ENCODE results near the gene GGT5.
"Not testable (repeated sequence)": the region's sequence is repeated elsewhere in the genome, so short reads cannot be mapped to it uniquely, and the experiment has no call there.

Gene GGT5

GRCh38 chr22:24265734-24266133 is 20.9 kb upstream of the GGT5 start:
- H3K27ac ChIP-seq, result no peak overlapping the region
- TF ChIP-seq, protein P1, sequence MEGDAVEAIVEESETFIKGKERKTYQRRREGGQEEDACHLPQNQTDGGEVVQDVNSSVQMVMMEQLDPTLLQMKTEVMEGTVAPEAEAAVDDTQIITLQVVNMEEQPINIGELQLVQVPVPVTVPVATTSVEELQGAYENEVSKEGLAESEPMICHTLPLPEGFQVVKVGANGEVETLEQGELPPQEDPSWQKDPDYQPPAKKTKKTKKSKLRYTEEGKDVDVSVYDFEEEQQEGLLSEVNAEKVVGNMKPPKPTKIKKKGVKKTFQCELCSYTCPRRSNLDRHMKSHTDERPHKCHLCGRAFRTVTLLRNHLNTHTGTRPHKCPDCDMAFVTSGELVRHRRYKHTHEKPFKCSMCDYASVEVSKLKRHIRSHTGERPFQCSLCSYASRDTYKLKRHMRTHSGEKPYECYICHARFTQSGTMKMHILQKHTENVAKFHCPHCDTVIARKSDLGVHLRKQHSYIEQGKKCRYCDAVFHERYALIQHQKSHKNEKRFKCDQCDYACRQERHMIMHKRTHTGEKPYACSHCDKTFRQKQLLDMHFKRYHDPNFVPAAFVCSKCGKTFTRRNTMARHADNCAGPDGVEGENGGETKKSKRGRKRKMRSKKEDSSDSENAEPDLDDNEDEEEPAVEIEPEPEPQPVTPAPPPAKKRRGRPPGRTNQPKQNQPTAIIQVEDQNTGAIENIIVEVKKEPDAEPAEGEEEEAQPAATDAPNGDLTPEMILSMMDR (IDR thresholded peaks at IDR 0.05), result no peak
- no peak for TF ChIP-seq ZFX (IDR thresholded peaks at IDR 0.05; ENCODE audit: borderline replicate concordance)

GRCh38 chr22:24264329-24264896 is 19.5 kb upstream of the GGT5 start:
- H3K27ac ChIP-seq, result not testable (repeated sequence)

- H3K27ac ChIP-seq, result not testable (repeated sequence)
Observed at GRCh38 chr22:24263479-24263878, 18.6 kb upstream of the GGT5 start.

DNA sequence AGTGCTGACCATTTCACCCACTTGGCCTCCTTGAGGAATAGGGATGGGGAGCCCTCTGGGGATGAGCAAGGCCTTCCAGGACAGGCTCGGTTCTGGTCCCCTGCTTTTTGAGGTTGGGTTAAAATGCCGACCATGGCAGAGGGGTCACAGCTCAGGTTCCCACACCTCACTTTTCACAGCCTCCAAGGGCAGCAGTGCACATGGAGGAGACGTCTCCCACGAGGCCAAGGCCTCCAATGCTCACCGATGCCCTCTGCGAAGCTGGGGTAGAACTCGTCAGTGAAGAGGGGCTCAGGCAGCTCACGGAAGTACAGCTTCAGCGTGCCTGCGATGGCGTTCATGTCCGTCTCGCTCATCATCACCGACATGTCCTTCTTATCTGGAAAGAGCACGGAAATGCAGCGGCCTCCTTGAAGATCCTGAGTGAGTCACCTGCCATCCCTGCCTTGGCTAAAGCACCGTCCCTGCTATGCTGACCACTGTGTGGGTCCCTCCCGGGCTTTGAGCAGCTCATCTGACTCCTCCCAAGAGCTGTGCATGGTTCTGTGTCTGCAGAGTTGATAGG is 17.4 kb upstream of the GGT5 start:
- not testable (repeated sequence) for H3K27ac ChIP-seq

GRCh38 chr22:24259459-24259858 is 14.6 kb upstream of the GGT5 start:
- not testable (repeated sequence) for H3K27ac ChIP-seq

GRCh38 chr22:24256736-24257135 is 11.9 kb upstream of the GGT5 start:
- not testable (repeated sequence) for H3K27ac ChIP-seq

DNA sequence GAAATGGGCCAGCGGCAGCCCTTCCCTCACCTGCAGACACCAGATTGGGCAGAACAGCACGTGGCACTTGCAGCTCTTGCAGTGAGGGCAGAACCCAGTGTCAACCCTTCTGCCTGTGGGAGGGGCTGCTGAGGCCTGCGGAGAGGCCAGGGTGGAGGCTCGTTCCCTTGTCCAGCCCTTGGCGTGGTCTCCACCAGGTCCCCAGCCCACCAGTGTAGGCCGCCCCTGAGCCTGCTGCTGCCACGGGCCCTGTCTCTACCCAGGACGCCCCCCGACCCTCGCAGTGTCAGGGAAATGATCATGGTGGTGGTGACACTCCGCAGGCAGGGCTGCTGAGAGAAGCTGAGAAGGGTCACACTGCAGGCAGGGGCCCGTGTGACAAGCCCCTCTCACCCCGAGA is 11.3 kb upstream of the GGT5 start:
- H3K27ac ChIP-seq, result not testable (repeated sequence)

DNA sequence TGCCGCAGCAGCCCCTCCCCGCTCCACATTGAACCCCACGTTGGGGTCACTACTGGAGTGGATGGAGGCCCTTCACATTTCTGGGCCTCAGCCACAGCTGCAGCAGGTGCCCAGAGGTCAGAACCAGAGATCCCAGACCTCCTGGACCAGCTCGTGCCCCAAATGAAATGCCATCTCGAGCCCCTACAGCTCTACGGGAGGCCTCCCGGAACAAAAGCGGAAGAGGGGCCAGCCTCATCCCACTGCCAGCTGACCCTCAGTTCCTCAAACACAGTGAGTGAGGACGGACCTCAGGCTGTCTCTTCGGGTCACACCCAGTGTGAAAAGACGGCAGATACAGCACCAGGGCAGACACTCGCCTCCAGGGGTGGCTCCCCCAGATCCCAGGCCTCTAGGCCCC is 8.2 kb upstream of the GGT5 start:
- not testable (repeated sequence) for H3K27ac ChIP-seq

DNA sequence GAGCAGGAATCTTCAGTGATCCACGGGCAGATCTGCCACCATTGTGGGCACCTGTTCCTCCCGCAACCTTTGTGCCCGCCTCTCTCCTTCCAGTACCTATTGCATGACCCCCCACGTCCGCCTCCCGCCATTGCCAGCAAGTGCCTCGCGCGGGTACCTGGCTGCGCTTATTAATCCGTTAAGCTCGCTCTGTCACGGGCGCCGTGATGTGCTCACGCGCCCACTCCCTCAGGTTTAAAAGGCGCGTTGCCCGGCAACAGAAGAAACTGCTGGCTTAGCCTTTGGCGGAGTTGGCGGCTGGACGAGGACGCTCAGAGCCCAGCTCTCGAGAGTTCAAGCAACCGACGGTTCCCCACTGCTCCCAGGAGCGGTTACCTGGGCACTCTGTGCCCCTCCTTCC is 6.4 kb upstream of the GGT5 start:
- not testable (repeated sequence) for H3K27ac ChIP-seq

GRCh38 chr22:24249413-24249812 is 4.5 kb upstream of the GGT5 start:
- not testable (repeated sequence) for H3K27ac ChIP-seq

DNA sequence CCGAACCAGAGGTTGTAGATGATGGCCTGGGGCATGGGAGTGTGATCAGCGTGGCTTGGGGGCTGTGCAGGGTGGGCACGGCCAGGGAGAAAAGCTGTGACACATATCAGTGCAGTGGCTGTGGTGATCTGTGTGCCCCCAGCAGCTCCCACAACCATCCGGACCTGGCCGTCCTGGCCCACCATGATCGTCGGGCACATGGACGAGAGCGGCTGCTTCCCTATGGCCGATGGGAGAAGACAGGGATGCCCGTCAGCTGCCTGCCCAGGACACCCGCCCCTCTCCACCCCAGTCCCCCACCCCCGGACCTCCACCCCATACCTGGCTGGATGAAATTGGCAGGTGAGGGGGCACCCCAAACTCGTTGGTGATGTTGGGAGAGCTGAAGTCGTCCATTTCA is 3.7 kb upstream of the GGT5 start:
- H3K27ac ChIP-seq, result not testable (repeated sequence)

GRCh38 chr22:24247564-24248344 is 2.9 kb upstream of the GGT5 start:
- H3K27ac ChIP-seq, result no peak overlapping the region
- TF ChIP-seq, protein P1 (IDR thresholded peaks at IDR 0.05), result peak; percentile 74
- no peak for TF ChIP-seq ZFX (IDR thresholded peaks at IDR 0.05; ENCODE audit: borderline replicate concordance)

DNA sequence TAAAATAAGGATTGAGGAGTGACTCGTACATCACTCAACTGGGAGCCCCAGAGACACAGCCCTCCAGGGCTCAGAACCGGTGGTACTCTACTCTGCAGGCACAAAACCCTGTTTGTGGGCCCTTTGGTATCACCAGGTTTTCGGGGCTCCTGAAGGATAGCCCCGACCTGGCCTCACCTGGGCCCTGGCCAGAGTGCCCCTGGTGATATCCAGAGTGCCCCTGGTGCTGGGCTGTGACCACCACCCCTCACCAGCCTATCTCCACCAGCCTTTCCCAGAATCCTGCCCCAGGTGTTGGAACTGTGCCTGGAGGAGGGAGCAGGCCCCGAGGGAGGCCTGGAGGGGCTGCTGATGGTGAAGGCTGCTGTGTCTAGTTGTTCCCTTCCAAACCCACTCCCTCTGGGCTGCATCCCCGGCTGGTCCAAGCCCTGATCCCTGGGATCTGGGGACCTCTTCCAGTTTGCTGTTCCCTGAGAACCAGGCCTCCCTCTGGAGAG is 2.2 kb upstream of the GGT5 start:
- no peak for TF ChIP-seq ZFX (IDR thresholded peaks at IDR 0.05; ENCODE audit: borderline replicate concordance)
- TF ChIP-seq, protein P1 (IDR thresholded peaks at IDR 0.05), result no peak
- H3K27ac ChIP-seq, result no peak overlapping the region

GRCh38 chr22:24245584-24246561 is 991 bp upstream of the GGT5 start:
- not testable (repeated sequence) for H3K27ac ChIP-seq

Data from 22Rv1 (cell line).